Suprapubic skin (tissue), 4 donors: ENCODE measurements around the gene BCAT1. TPM values are rescaled to one million over a fixed set of nuclear protein-coding genes. Genes with fewer than 3 reads are reported as not detected.

Experiments used
- DNase-seq, 2 donors: peaks; one replicate each; pipeline ENCODE4 v3.0.0-alpha.2; 2019; ENCODE audit warnings: low spot score in 2 of 2
- H3K27ac ChIP-seq: fragments of 200-600 bp; sonication (generic); one replicate; pipeline ENCODE4 v1.5.1; 2019
- H3K27me3 ChIP-seq: fragments of 200-600 bp; sonication (generic); one replicate; pipeline ENCODE4 v1.5.1; 2019
- H3K36me3 ChIP-seq: fragments of 200-600 bp; sonication (generic); one replicate; pipeline ENCODE4 v1.5.1; 2019
- H3K4me1 ChIP-seq: fragments of 200-600 bp; sonication (generic); one replicate; pipeline ENCODE4 v1.5.1; 2019
- H3K4me3 ChIP-seq: fragments of 200-600 bp; sonication (generic); one replicate; pipeline ENCODE4 v1.5.1; 2019; ENCODE audit warnings: mild to moderate bottlenecking
- H3K9me3 ChIP-seq: fragments of 200-600 bp; sonication (generic); one replicate; pipeline ENCODE4 v1.5.1; 2019
- EP300 ChIP-seq: sonication (generic); formaldehyde crosslinking; IDR thresholded peaks from one replicate; pipeline ENCODE4 v1.6.1; 2017; ENCODE audit warnings: antibody characterized with exemption
- POLR2A ChIP-seq, 2 donors: fragments of 450-650 bp; IDR thresholded peaks; one replicate each; pipeline ENCODE4 v1.6.1; 2017; ENCODE audit warnings: antibody characterized with exemption in 2 of 2, mild to moderate bottlenecking in 2 of 2, moderate library complexity in 2 of 2
- POLR2AphosphoS5 ChIP-seq, 3 donors: sonication (generic); formaldehyde crosslinking; IDR thresholded peaks; one replicate each; pipeline ENCODE4 v1.6.1; 2017; ENCODE audit warnings: antibody characterized with exemption in 3 of 3
- WGBS: methylation state at CpG from one replicate; pipeline ENCODE4 v1.1.5; 2018; 5-methylcytosine and 5-hydroxymethylcytosine counted together
- total RNA-seq, 4 donors: library from RNA; depleted of rRNA; stranded (reverse); fragments of >200 nt; gene quantifications; one replicate each; pipeline ENCODE4 v1.1.0, GENCODE V29; 2016
- TF ChIP-seq, protein P1 (sequence below), 2 donors: fragments of 200-600 bp in 1 of 2; fragments of 450-650 bp in 1 of 2; sonication (generic) in 1 of 2; IDR thresholded peaks; one replicate each; pipeline ENCODE4 v1.5.1; 2016 to 2019; ENCODE audit warnings: antibody characterized with exemption in 2 of 2, mild to moderate bottlenecking in 1 of 2, moderate library complexity in 1 of 2

Gene BCAT1
- total RNA-seq, 4 donors from 2014 or later = 0.68 to 2.9 (median 1.5) TPM

DNA sequence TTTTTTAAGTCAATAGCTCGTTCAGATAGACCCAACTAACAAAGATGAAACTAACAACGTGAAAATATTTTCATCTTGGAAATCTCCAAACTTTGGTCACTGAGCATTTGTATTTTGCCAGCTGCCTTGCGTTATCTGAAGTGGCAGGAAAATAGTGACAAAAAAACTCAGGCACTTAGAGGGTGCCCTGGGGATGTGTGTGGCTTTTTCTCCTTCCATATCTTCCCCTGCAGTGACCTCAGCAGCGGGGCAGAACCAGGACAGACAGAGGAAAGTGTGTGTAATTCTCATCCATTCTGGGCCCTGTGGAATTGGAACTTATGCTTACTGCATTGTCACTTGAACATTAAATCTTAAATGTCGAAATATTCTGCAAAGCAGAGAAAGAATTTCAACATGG lies 152.0 kb downstream of the BCAT1 start:
- no peak overlapping the region for H3K27ac ChIP-seq
- WGBS = 57% methylated on average over 5 of the region's 5 CpGs

DNA sequence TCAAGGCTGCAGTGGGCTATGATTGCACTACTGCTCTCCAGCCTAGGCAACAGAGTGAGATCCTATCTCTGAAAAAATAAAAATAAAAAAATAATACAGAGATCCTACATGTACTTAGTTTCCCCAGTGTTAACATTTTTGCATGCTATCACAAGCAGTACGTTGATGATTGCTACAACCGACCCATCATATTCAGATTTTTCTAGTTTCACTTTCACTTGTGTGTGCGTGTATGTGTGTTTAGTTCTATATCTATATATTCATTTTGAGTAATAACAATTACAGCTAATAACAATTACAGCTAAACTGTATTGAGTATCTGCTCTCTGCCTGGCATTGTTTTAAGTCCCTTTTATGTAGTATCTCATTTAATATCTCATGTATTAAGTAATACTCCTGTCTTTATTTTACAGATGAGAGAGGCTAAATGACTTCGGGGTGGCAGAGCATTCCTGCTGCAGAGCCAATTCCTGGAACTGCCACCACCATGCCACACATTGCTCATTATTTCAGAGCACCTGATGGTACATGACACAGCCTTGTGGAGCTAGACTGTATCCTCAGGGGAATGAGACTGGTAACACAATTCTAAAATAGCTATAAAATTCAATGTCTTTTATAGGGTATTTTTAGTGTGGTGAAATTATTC lies 153.1 kb downstream of the BCAT1 start:
- DNase-seq = no peak
- H3K36me3 ChIP-seq = no peaks in the 10 kb centered on the region
- H3K27ac ChIP-seq = no peak overlapping the region
- H3K4me3 ChIP-seq = peak overlapping the region; percentile 28
- H3K27me3 ChIP-seq = no peaks in the 10 kb centered on the region
- WGBS = 42% methylated on average over 4 of the region's 4 CpGs
- H3K4me1 ChIP-seq = no peaks in the 10 kb centered on the region
- TF ChIP-seq, protein P1, sequence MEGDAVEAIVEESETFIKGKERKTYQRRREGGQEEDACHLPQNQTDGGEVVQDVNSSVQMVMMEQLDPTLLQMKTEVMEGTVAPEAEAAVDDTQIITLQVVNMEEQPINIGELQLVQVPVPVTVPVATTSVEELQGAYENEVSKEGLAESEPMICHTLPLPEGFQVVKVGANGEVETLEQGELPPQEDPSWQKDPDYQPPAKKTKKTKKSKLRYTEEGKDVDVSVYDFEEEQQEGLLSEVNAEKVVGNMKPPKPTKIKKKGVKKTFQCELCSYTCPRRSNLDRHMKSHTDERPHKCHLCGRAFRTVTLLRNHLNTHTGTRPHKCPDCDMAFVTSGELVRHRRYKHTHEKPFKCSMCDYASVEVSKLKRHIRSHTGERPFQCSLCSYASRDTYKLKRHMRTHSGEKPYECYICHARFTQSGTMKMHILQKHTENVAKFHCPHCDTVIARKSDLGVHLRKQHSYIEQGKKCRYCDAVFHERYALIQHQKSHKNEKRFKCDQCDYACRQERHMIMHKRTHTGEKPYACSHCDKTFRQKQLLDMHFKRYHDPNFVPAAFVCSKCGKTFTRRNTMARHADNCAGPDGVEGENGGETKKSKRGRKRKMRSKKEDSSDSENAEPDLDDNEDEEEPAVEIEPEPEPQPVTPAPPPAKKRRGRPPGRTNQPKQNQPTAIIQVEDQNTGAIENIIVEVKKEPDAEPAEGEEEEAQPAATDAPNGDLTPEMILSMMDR (IDR thresholded peaks at IDR 0.05) = no peak
- TF ChIP-seq EP300 = no peak
- TF ChIP-seq POLR2A (IDR thresholded peaks at IDR 0.05) = no peak
- no peak for TF ChIP-seq POLR2AphosphoS5 (IDR thresholded peaks at IDR 0.05)
- no peaks in the 10 kb centered on the region for H3K9me3 ChIP-seq

More for the DNA sequence above, 152.0 kb downstream of the BCAT1 start:
- Histone ChIP-seq H3K4me1 (no peaks in the 10 kb centered on the region), H3K36me3 (no peaks in the 10 kb centered on the region), H3K9me3 (no peaks in the 10 kb centered on the region), H3K4me3 (no peak overlapping the region), H3K27me3 (no peaks in the 10 kb centered on the region)
- DNase-seq = no peak
- no peak for TF ChIP-seq POLR2A (IDR thresholded peaks at IDR 0.05)
- no peak for TF ChIP-seq EP300
- no peak for TF ChIP-seq POLR2AphosphoS5 (IDR thresholded peaks at IDR 0.05)
- TF ChIP-seq, protein P1 (IDR thresholded peaks at IDR 0.05) = no peak

DNA sequence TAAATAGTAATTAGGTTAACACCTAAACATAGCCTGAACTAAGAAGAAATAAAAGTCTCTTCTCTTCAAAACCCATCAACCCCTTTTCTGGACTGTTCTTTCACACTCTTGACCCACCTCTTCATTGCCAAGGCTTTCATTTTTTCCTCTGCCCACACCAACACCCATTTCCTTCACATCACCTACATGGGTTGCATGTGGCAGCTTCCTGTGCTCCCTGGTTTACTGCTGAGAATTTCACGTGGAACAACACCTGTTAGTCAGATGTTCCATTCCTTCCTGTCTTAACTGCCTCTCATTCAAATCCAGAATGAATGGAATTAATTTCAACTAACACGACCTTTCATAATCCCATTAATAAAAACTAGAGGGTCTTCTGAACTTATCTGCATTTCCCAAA lies 157.3 kb downstream of the BCAT1 start:
- TF ChIP-seq POLR2A (IDR thresholded peaks at IDR 0.05) = no peak
- TF ChIP-seq POLR2AphosphoS5 (IDR thresholded peaks at IDR 0.05) = no peak
- TF ChIP-seq, protein P1 (IDR thresholded peaks at IDR 0.05) = no peak
- Histone ChIP-seq H3K4me1 (no peaks in the 10 kb centered on the region), H3K27me3 (no peaks in the 10 kb centered on the region), H3K4me3 (no peak overlapping the region), H3K9me3 (no peaks in the 10 kb centered on the region), H3K36me3 (no peaks in the 10 kb centered on the region), H3K27ac (no peak overlapping the region)
- WGBS = 68% methylated on average over 2 of the region's 2 CpGs
- no peak for DNase-seq

DNA sequence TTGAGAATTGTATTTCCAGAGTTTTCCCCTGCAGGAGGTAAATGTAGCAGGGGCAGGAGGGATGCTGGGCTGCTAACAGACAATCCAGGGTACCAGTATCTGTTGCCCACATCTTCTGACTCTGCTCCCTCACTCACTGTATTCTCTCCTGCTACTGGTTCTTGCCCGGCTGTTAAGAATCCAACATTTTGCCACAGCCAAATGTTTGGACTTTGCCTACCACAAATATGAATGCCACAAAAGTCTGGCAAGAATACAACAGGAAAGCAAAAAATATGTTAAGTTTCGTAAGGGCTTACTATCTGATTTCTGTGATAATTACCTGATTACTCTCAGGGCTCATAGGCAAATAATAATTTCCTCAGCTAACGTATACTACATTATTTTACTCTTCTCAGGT lies 160.0 kb downstream of the BCAT1 start:
- DNase-seq = no peak
- Histone ChIP-seq H3K27ac (no peak overlapping the region), H3K4me3 (no peak overlapping the region), H3K27me3 (no peaks in the 10 kb centered on the region), H3K36me3 (no peaks in the 10 kb centered on the region), H3K4me1 (no peaks in the 10 kb centered on the region), H3K9me3 (no peaks in the 10 kb centered on the region)
- TF ChIP-seq POLR2A (IDR thresholded peaks at IDR 0.05) (no peak), POLR2AphosphoS5 (IDR thresholded peaks at IDR 0.05) (no peak), EP300 (no peak)
- TF ChIP-seq, protein P1 (IDR thresholded peaks at IDR 0.05) = no peak
- 69% methylated on average over 3 of the region's 3 CpGs for WGBS

DNA sequence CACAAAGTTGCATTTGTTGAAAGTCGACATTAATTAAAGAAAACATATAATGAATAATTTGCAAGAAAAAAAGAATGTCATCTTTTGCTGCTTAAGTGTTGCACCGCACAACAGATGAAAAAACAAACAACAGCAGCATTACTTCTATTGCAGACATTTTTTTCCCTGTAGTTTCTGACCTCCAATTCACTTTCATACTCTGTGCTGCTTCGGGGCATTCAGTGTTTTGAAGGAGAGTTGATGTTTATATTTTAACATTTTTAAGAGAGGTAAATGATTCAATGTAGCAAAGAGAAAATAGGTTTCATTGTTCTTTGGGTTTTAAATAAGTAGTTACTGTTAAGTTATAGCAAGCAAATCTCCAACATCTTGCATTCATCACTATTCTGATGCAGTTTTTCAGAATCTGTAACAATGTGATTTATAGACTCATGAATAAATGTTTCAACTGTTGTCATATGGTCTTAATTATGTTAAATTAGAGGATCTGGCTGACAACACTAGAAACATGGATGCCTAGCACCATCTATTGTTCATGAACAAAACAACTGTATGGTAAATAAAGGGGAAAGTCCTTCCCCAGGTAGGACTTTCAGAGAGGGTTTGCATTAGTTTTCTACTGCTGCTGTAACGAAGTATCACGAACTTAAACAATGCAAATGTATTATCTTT lies 168.1 kb downstream of the BCAT1 start:
- Histone ChIP-seq H3K4me1 (no peaks in the 10 kb centered on the region), H3K27me3 (no peaks in the 10 kb centered on the region), H3K27ac (no peak overlapping the region), H3K4me3 (no peak overlapping the region), H3K36me3 (no peaks in the 10 kb centered on the region), H3K9me3 (no peaks in the 10 kb centered on the region)
- TF ChIP-seq, protein P1 (IDR thresholded peaks at IDR 0.05) = no peak
- 59% methylated on average over 5 of the region's 5 CpGs for WGBS
- no peak for DNase-seq
